Ishikawa (cell line): ENCODE measurements around the gene SGMS1.

Source experiments
- CEBPB ChIP-seq: IDR thresholded peaks from 2 replicates; pipeline ENCODE4 v1.6.1; 2012
- CREB1 ChIP-seq: IDR thresholded peaks from 2 replicates; pipeline ENCODE4 v1.6.1; 2012; ENCODE audit warnings: low read depth
- EGR1 ChIP-seq: IDR thresholded peaks from 2 replicates; pipeline ENCODE4 v1.6.1; 2012
- EP300 ChIP-seq: IDR thresholded peaks from 2 replicates; pipeline ENCODE4 v1.6.1; 2012; ENCODE audit warnings: borderline replicate concordance
- FOXM1 ChIP-seq: IDR thresholded peaks from 2 replicates; pipeline ENCODE4 v1.6.1; 2012; ENCODE audit warnings: low read depth, borderline replicate concordance
- MAX ChIP-seq: IDR thresholded peaks from 2 replicates; pipeline ENCODE4 v1.6.1; 2012
- NFIC ChIP-seq: IDR thresholded peaks from 2 replicates; pipeline ENCODE4 v1.6.1; 2012
- RAD21 ChIP-seq: IDR thresholded peaks from 2 replicates; pipeline ENCODE4 v1.6.1; 2012; ENCODE audit warnings: low read depth
- REST ChIP-seq: IDR thresholded peaks from 2 replicates; pipeline ENCODE4 v1.6.1; 2012; ENCODE audit warnings: low read depth, mild to moderate bottlenecking
- TAF1 ChIP-seq: IDR thresholded peaks from 2 replicates; pipeline ENCODE4 v1.6.1; 2012; ENCODE audit warnings: low read depth, mild to moderate bottlenecking
- TCF12 ChIP-seq: IDR thresholded peaks from 2 replicates; pipeline ENCODE4 v1.6.1; 2012; ENCODE audit warnings: low read depth
- TEAD4 ChIP-seq: IDR thresholded peaks from 2 replicates; pipeline ENCODE4 v1.6.1; 2012
- USF1 ChIP-seq: IDR thresholded peaks from 2 replicates; pipeline ENCODE4 v1.6.1; 2012
- YY1 ChIP-seq: IDR thresholded peaks from 2 replicates; pipeline ENCODE4 v1.6.1; 2012; ENCODE audit warnings: low read depth
- ZBTB7A ChIP-seq: IDR thresholded peaks from 2 replicates; pipeline ENCODE4 v1.6.1; 2012; ENCODE audit warnings: low read depth

Gene SGMS1

GRCh38 chr10:50410066-50410811, 213.5 kb downstream of the SGMS1 start:
- TF ChIP-seq ZBTB7A (no peak), FOXM1 (no peak), NFIC (no peak), CREB1 (no peak), EGR1 (no peak), YY1 (no peak), EP300 (no peak), TCF12 (no peak), USF1 (no peak), RAD21 (no peak), TAF1 (no peak), REST (no peak), TEAD4 (no peak), CEBPB (no peak)

GRCh38 chr10:50407076-50407801, 216.5 kb downstream of the SGMS1 start:
- TF ChIP-seq EP300 (no peak), TCF12 (no peak), ZBTB7A (no peak), USF1 (no peak), FOXM1 (no peak), NFIC (no peak), RAD21 (no peak), YY1 (no peak), MAX (no peak)

GRCh38 chr10:50406457-50407070, 217.2 kb downstream of the SGMS1 start:
- TF ChIP-seq CREB1 (no peak), FOXM1 (no peak), ZBTB7A (no peak), TCF12 (no peak), REST (no peak), NFIC (no peak), TEAD4 (no peak), MAX (no peak), TAF1 (no peak), RAD21 (no peak), YY1 (no peak), EGR1 (no peak), CEBPB (no peak), USF1 (no peak), EP300 (no peak)

- TF ChIP-seq CREB1: no peak
- no peak for TF ChIP-seq TCF12
- no peak for TF ChIP-seq YY1
- no peak for TF ChIP-seq EGR1
- TF ChIP-seq MAX: no peak
- no peak for TF ChIP-seq REST
- TF ChIP-seq FOXM1: no peak
- no peak for TF ChIP-seq NFIC
- TF ChIP-seq TAF1: no peak
- TF ChIP-seq EP300: no peak
- TF ChIP-seq ZBTB7A: no peak
- no peak for TF ChIP-seq TEAD4
- no peak for TF ChIP-seq RAD21
- TF ChIP-seq USF1: no peak
- no peak for TF ChIP-seq CEBPB
These were observed 218.0 kb downstream of the SGMS1 start for GRCh38 chr10:50405723-50406122.
